Hepatocyte (in vitro differentiated cells): ENCODE measurements around the gene COL5A1. TPM values are rescaled to one million over a fixed set of nuclear protein-coding genes. Genes with fewer than 3 reads are reported as not detected.

ENCODE experiments used
- DNase-seq: peaks from one replicate; pipeline ENCODE4 v3.0.0-alpha.2; 2016; ENCODE audit warnings: low spot score
- H2AFZ ChIP-seq: fragments of 200-600 bp; sonication (generic); 2 replicates; pipeline ENCODE4 v1.6.0; 2016; ENCODE audit warnings: antibody characterized with exemption, mild to moderate bottlenecking
- H3K27ac ChIP-seq: fragments of 200-600 bp; sonication (generic); 2 replicates; pipeline ENCODE4 v1.5.1; 2016; ENCODE audit warnings: mild to moderate bottlenecking
- H3K27me3 ChIP-seq: fragments of 200-600 bp; sonication (generic); 2 replicates; pipeline ENCODE4 v1.6.1; 2016
- H3K36me3 ChIP-seq: fragments of 200-600 bp; sonication (generic); replicated peaks from 2 replicates; pipeline ENCODE4 v1.5.1; 2016; ENCODE audit warnings: low read depth; ENCODE audit not compliant: insufficient read depth
- H3K4me1 ChIP-seq: fragments of 200-600 bp; sonication (generic); 2 replicates; pipeline ENCODE4 v1.5.1; 2016; ENCODE audit warnings: mild to moderate bottlenecking, moderate library complexity; ENCODE audit not compliant: insufficient read depth
- H3K4me2 ChIP-seq: fragments of 200-600 bp; sonication (generic); 2 replicates; pipeline ENCODE4 v1.6.0; 2016
- H3K4me3 ChIP-seq: fragments of 200-600 bp; sonication (generic); 2 replicates; pipeline ENCODE4 v1.5.1; 2016; ENCODE audit warnings: mild to moderate bottlenecking
- H3K79me2 ChIP-seq: fragments of 200-600 bp; sonication (generic); 2 replicates; pipeline ENCODE4 v1.6.0; 2017; ENCODE audit warnings: mild to moderate bottlenecking
- H3K9me2 ChIP-seq: fragments of 200-600 bp; sonication (generic); replicated peaks from 2 replicates; pipeline ENCODE4 v1.6.0; 2017; ENCODE audit warnings: mild to moderate bottlenecking; ENCODE audit not compliant: insufficient read depth
- H3K9me3 ChIP-seq: fragments of 200-600 bp; sonication (generic); 2 replicates; pipeline ENCODE4 v1.5.1; 2016; ENCODE audit warnings: low read depth, mild to moderate bottlenecking
- H4K20me1 ChIP-seq: fragments of 200-600 bp; sonication (generic); 2 replicates; pipeline ENCODE4 v1.6.0; 2016; ENCODE audit warnings: mild to moderate bottlenecking; ENCODE audit not compliant: insufficient read depth, poor library complexity, severe bottlenecking
- EZH2 ChIP-seq: fragments of 200-600 bp; sonication (generic); IDR thresholded peaks from 2 replicates; pipeline ENCODE4 v1.6.1; 2016; ENCODE audit warnings: antibody characterized with exemption, mild to moderate bottlenecking, borderline replicate concordance
- EZH2phosphoT487 ChIP-seq: fragments of 200-600 bp; sonication (generic); IDR thresholded peaks from one replicate; pipeline ENCODE4 v1.6.1; 2018; ENCODE audit warnings: antibody characterized with exemption, mild to moderate bottlenecking, low read depth, moderate library complexity; ENCODE audit not compliant: unreplicated experiment, severe bottlenecking
- whole genome bisulfite sequencing: methylation state at CpG from one replicate; pipeline ENCODE4 v1.1.6; 2016; ENCODE audit warnings: low lambda C conversion rate; ENCODE audit errors: missing lambda C conversion rate; 5-methylcytosine and 5-hydroxymethylcytosine counted together
- polyA plus RNA-seq: library from polyadenylated mRNA; unstranded; fragments of >200 nt; fragmentation: Nextera tagmentation; extraction: Ambion mirVana; gene quantifications from 2 replicates; pipeline ENCODE4 v1.2.1, GENCODE V29; 2016
- total RNA-seq: library from RNA; depleted of rRNA; stranded (reverse); fragments of >200 nt; gene quantifications from 2 replicates; pipeline ENCODE4 v1.2.3, GENCODE V29; 2014
- TF ChIP-seq, protein P1 (sequence below): fragments of 200-600 bp; sonication (generic); IDR thresholded peaks from 2 replicates; pipeline ENCODE4 v1.5.1; 2016; ENCODE audit warnings: antibody characterized with exemption, mild to moderate bottlenecking; ENCODE audit not compliant: poor library complexity

COL5A1 gene
- total and polyA plus RNA-seq, 2 experiments from 2014 or later = 342 to 347 TPM

GRCh38 chr9:134593286-134594077 is 48.1 kb upstream of the COL5A1 start:
- Histone ChIP-seq H3K9me2 (no peaks in the 10 kb centered on the region), H3K27me3 (no peaks in the 10 kb centered on the region)
- 89% methylated on average over 25 of the region's 25 CpGs for WGBS

DNA sequence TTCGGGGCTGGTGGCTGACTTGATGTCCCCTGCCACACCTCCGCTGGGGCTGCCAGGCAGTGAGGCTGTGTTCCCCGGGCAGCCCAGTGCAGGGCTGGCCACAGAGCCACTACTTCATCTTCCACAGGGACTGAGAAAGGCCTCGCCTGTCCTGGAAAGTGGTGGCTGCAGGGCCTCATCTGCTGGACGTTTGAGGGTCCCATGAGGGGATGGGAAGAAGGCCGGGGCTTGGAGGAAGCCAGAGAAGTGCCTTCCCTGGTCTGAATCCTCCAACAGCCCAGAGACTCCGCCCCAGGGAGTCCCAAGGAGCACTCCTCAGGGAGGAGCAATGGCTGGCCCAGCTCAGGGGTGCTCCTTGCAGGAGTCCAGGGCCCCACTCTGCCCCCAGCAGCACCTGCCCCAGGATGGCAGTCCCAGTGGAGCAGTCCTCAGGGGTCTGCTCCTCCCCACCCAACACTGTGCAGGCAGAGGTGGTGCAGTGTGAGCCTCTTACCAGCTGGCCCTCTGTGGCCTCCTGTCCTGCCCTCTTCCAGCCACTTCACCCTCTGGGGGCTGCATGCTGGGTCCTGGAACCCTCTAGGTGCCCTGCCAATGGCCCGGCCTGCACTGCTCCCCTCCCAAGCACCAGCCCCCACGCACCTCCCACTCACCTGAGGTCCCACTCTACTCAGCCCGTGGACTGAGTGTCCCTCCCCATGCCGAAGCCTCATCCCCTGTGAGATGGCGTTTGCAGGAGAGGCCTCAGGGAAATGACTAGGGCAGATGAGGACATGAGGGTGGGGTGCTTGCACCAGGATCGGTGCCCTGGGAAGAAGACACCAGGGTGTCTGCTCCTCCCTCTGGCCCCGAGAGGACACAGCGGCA is 47.3 kb upstream of the COL5A1 start:
- Histone ChIP-seq H3K36me3 (no peaks in the 10 kb centered on the region), H3K4me3 (no peak overlapping the region), H3K79me2 (no peaks in the 10 kb centered on the region), H3K27me3 (no peaks in the 10 kb centered on the region), H4K20me1 (no peaks in the 10 kb centered on the region), H3K9me2 (no peaks in the 10 kb centered on the region), H3K9me3 (no peaks in the 10 kb centered on the region), H2AFZ (no peak overlapping the region), H3K27ac (no peak overlapping the region), H3K4me1 (peaks cover 37% of the 10 kb centered on the region), H3K4me2 (no peak overlapping the region)
- no peak for DNase-seq
- no peak for TF ChIP-seq EZH2phosphoT487
- TF ChIP-seq, protein P1, sequence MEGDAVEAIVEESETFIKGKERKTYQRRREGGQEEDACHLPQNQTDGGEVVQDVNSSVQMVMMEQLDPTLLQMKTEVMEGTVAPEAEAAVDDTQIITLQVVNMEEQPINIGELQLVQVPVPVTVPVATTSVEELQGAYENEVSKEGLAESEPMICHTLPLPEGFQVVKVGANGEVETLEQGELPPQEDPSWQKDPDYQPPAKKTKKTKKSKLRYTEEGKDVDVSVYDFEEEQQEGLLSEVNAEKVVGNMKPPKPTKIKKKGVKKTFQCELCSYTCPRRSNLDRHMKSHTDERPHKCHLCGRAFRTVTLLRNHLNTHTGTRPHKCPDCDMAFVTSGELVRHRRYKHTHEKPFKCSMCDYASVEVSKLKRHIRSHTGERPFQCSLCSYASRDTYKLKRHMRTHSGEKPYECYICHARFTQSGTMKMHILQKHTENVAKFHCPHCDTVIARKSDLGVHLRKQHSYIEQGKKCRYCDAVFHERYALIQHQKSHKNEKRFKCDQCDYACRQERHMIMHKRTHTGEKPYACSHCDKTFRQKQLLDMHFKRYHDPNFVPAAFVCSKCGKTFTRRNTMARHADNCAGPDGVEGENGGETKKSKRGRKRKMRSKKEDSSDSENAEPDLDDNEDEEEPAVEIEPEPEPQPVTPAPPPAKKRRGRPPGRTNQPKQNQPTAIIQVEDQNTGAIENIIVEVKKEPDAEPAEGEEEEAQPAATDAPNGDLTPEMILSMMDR = no peak
- TF ChIP-seq EZH2 = no peak
- 94% methylated on average over 14 of the region's 15 CpGs for WGBS

More at GRCh38 chr9:134593286-134594077, 48.1 kb upstream of the COL5A1 start:
- Histone ChIP-seq H3K79me2 (no peaks in the 10 kb centered on the region), H2AFZ (no peak overlapping the region), H3K4me3 (no peak overlapping the region), H4K20me1 (no peaks in the 10 kb centered on the region), H3K9me3 (no peaks in the 10 kb centered on the region), H3K27ac (no peak overlapping the region), H3K36me3 (no peaks in the 10 kb centered on the region), H3K4me1 (peaks cover 33% of the 10 kb centered on the region), H3K4me2 (no peak overlapping the region)
- TF ChIP-seq, protein P1 = no peak
- no peak for DNase-seq

GRCh38 chr9:134595014-134595413 is 46.6 kb upstream of the COL5A1 start:
- H3K27me3 ChIP-seq = peaks cover 4% of the 10 kb centered on the region
- no peaks in the 10 kb centered on the region for H4K20me1 ChIP-seq
- no peak for DNase-seq
- peaks cover 37% of the 10 kb centered on the region for H3K4me1 ChIP-seq
- H3K27ac ChIP-seq = no peak overlapping the region
- H3K9me2 ChIP-seq = no peaks in the 10 kb centered on the region
- TF ChIP-seq, protein P1 = no peak
- TF ChIP-seq EZH2phosphoT487 = no peak
- TF ChIP-seq EZH2 = no peak
- no peak overlapping the region for H3K4me3 ChIP-seq
- H3K4me2 ChIP-seq = no peak overlapping the region
- no peaks in the 10 kb centered on the region for H3K36me3 ChIP-seq
- no peaks in the 10 kb centered on the region for H3K79me2 ChIP-seq
- H3K9me3 ChIP-seq = no peaks in the 10 kb centered on the region
- no peak overlapping the region for H2AFZ ChIP-seq
- 96% methylated on average over 9 of the region's 9 CpGs for WGBS
